ENCODE data around the gene FOXK1. TPM values are rescaled to one million over a fixed set of nuclear protein-coding genes. Genes with fewer than 3 reads are reported as not detected.

The FOXK1 gene
- total and polyA plus RNA-seq, 9 of the 15 experiments (the other 6 are each of a cell fraction or from before 2014, with no cell fraction given): 0.32 to 45.5 (median 8.1) TPM

GRCh38 chr7:4681886-4682620 lies at the start of gene FOXK1 (continued):
- TF ChIP-seq, protein P1, sequence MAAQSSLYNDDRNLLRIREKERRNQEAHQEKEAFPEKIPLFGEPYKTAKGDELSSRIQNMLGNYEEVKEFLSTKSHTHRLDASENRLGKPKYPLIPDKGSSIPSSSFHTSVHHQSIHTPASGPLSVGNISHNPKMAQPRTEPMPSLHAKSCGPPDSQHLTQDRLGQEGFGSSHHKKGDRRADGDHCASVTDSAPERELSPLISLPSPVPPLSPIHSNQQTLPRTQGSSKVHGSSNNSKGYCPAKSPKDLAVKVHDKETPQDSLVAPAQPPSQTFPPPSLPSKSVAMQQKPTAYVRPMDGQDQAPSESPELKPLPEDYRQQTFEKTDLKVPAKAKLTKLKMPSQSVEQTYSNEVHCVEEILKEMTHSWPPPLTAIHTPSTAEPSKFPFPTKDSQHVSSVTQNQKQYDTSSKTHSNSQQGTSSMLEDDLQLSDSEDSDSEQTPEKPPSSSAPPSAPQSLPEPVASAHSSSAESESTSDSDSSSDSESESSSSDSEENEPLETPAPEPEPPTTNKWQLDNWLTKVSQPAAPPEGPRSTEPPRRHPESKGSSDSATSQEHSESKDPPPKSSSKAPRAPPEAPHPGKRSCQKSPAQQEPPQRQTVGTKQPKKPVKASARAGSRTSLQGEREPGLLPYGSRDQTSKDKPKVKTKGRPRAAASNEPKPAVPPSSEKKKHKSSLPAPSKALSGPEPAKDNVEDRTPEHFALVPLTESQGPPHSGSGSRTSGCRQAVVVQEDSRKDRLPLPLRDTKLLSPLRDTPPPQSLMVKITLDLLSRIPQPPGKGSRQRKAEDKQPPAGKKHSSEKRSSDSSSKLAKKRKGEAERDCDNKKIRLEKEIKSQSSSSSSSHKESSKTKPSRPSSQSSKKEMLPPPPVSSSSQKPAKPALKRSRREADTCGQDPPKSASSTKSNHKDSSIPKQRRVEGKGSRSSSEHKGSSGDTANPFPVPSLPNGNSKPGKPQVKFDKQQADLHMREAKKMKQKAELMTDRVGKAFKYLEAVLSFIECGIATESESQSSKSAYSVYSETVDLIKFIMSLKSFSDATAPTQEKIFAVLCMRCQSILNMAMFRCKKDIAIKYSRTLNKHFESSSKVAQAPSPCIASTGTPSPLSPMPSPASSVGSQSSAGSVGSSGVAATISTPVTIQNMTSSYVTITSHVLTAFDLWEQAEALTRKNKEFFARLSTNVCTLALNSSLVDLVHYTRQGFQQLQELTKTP (IDR thresholded peaks at IDR 0.05; ENCODE audit: low read depth in 1 of 2, partially characterized antibody in 2 of 2): no peak
- peak; percentile 78 for TF ChIP-seq RB1 (IDR thresholded peaks at IDR 0.05; ENCODE audit: low read depth)
- TF ChIP-seq SAP30 (IDR thresholded peaks at IDR 0.05; ENCODE audit: borderline replicate concordance, insufficient read depth, low read depth, low read length, poor library complexity, severe bottlenecking): peak; percentile 22
- TF ChIP-seq SMAD4 (CRISPR knock-in tag; conservative IDR thresholded peaks at IDR 0.05): peak; percentile 86
- 0 out of 2 replicates have a peak, but pooled peaks have one; percentile 22 for TF ChIP-seq FOXP1 (CRISPR knock-in tag; IDR thresholded peaks at IDR 0.05)
- TF ChIP-seq ZNF212 (CRISPR knock-in tag; IDR thresholded peaks at IDR 0.05): no peak
- TF ChIP-seq L3MBTL2 (IDR thresholded peaks at IDR 0.05): peak; percentile 96
- 0 out of 2 replicates have a peak, but pooled peaks have one; percentile 29 for TF ChIP-seq ZNF766 (CRISPR knock-in tag; conservative IDR thresholded peaks at IDR 0.05)
- TF ChIP-seq TAF1 (IDR thresholded peaks at IDR 0.05; ENCODE audit: control insufficient read depth, extremely low read depth, insufficient read depth, low read length, severe bottlenecking): peak; percentile 77
- no peak for TF ChIP-seq PHF21A (IDR thresholded peaks at IDR 0.05; ENCODE audit: borderline replicate concordance, low read depth)

Data from K562 (cell line).